ENCODE measurements around the gene PARD3. TPM values are rescaled to one million over a fixed set of nuclear protein-coding genes. Genes with fewer than 3 reads are reported as not detected.

PARD3 gene
- total RNA-seq, 2 donors from 2014 or later = 1.4 to 2.7 TPM

- Mint-ChIP-seq H3K36me3 (no peaks in the 10 kb centered on the region), H3K9me3 (no peaks in the 10 kb centered on the region), H3K27ac (no peak overlapping the region)
- DNase-seq (ENCODE audit: low spot score in 2 of 2) (no peak), ATAC-seq (no peak)
These were observed 340.4 kb downstream of the PARD3 start for GRCh38 chr10:34474555-34475273.

- DNase-seq (ENCODE audit: low spot score in 2 of 2) (no peak), ATAC-seq (no peak)
- Mint-ChIP-seq H3K27ac (no peak overlapping the region), H3K36me3 (no peaks in the 10 kb centered on the region), H3K9me3 (no peaks in the 10 kb centered on the region)
These were observed 341.1 kb downstream of the PARD3 start for GRCh38 chr10:34474009-34474376.

- ATAC-seq (no peak), DNase-seq (ENCODE audit: low spot score in 2 of 2) (no peak)
- no peaks in the 10 kb centered on the region for H3K9me3 Mint-ChIP-seq
- no peak overlapping the region for H3K27ac Mint-ChIP-seq
- H3K36me3 Mint-ChIP-seq = no peaks in the 10 kb centered on the region
These were observed 341.7 kb downstream of the PARD3 start for GRCh38 chr10:34473174-34474008.

GRCh38 chr10:34470307-34470706 lies 344.8 kb downstream of the PARD3 start:
- DNase-seq (ENCODE audit: low spot score in 2 of 2) = no peak
- Mint-ChIP-seq H3K27ac (no peak overlapping the region), H3K36me3 (no peaks in the 10 kb centered on the region), H3K9me3 (no peaks in the 10 kb centered on the region)
- ATAC-seq = no peak

GRCh38 chr10:34469446-34469845 lies 345.6 kb downstream of the PARD3 start:
- DNase-seq (ENCODE audit: low spot score in 2 of 2) (no peak), ATAC-seq (no peak)
- Mint-ChIP-seq H3K36me3 (no peaks in the 10 kb centered on the region), H3K27ac (no peak overlapping the region), H3K9me3 (no peaks in the 10 kb centered on the region)

GRCh38 chr10:34467902-34468301 lies 347.2 kb downstream of the PARD3 start:
- no peak for ATAC-seq
- no peaks in the 10 kb centered on the region for H3K36me3 Mint-ChIP-seq
- DNase-seq (ENCODE audit: low spot score in 2 of 2) = no peak
- H3K27ac Mint-ChIP-seq = no peak overlapping the region
- no peaks in the 10 kb centered on the region for H3K9me3 Mint-ChIP-seq

GRCh38 chr10:34467364-34467763 lies 347.7 kb downstream of the PARD3 start:
- Mint-ChIP-seq H3K27ac (no peak overlapping the region), H3K36me3 (no peaks in the 10 kb centered on the region), H3K9me3 (no peaks in the 10 kb centered on the region)
- ATAC-seq (no peak), DNase-seq (ENCODE audit: low spot score in 2 of 2) (no peak)

- Mint-ChIP-seq H3K27ac (no peak overlapping the region), H3K9me3 (no peaks in the 10 kb centered on the region), H3K36me3 (no peaks in the 10 kb centered on the region)
- ATAC-seq = no peak
- no peak for DNase-seq (ENCODE audit: low spot score in 2 of 2)
These were observed 349.4 kb downstream of the PARD3 start for GRCh38 chr10:34465678-34466077.

GRCh38 chr10:34464591-34464990 lies 350.5 kb downstream of the PARD3 start:
- Mint-ChIP-seq H3K27ac (no peak overlapping the region), H3K9me3 (no peaks in the 10 kb centered on the region), H3K36me3 (no peaks in the 10 kb centered on the region)
- ATAC-seq = no peak
- no peak for DNase-seq (ENCODE audit: low spot score in 2 of 2)

- no peak overlapping the region for H3K27ac Mint-ChIP-seq
- ATAC-seq = no peak
- H3K36me3 Mint-ChIP-seq = no peaks in the 10 kb centered on the region
- DNase-seq (ENCODE audit: low spot score in 2 of 2) = no peak
- no peaks in the 10 kb centered on the region for H3K9me3 Mint-ChIP-seq
These were observed 351.1 kb downstream of the PARD3 start for GRCh38 chr10:34464000-34464399.

GRCh38 chr10:34462993-34463392 lies 352.1 kb downstream of the PARD3 start:
- Mint-ChIP-seq H3K27ac (no peak overlapping the region), H3K36me3 (no peaks in the 10 kb centered on the region), H3K9me3 (no peaks in the 10 kb centered on the region)
- no peak for DNase-seq (ENCODE audit: low spot score in 2 of 2)
- no peak for ATAC-seq

- Mint-ChIP-seq H3K9me3 (no peaks in the 10 kb centered on the region), H3K36me3 (no peaks in the 10 kb centered on the region), H3K27ac (no peak overlapping the region)
- ATAC-seq (no peak), DNase-seq (ENCODE audit: low spot score in 2 of 2) (no peak)
These were observed 353.0 kb downstream of the PARD3 start for GRCh38 chr10:34462056-34462455.

- no peaks in the 10 kb centered on the region for H3K9me3 Mint-ChIP-seq
- no peak overlapping the region for H3K27ac Mint-ChIP-seq
- no peaks in the 10 kb centered on the region for H3K36me3 Mint-ChIP-seq
- ATAC-seq = no peak
- DNase-seq (ENCODE audit: low spot score in 2 of 2) = no peak
These were observed 360.4 kb downstream of the PARD3 start for GRCh38 chr10:34454590-34455261.

- Mint-ChIP-seq H3K9me3 (no peaks in the 10 kb centered on the region), H3K27ac (no peak overlapping the region), H3K36me3 (no peaks in the 10 kb centered on the region)
- DNase-seq (ENCODE audit: low spot score in 2 of 2) (no peak), ATAC-seq (no peak)
These were observed 365.3 kb downstream of the PARD3 start for GRCh38 chr10:34449836-34450235.

GRCh38 chr10:34446049-34446448 lies 369.0 kb downstream of the PARD3 start:
- no peaks in the 10 kb centered on the region for H3K36me3 Mint-ChIP-seq
- no peak for ATAC-seq
- DNase-seq (ENCODE audit: low spot score in 2 of 2) = no peak
- H3K27ac Mint-ChIP-seq = no peak overlapping the region
- H3K9me3 Mint-ChIP-seq = peaks cover 0 to 4% of the 10 kb centered on the region in 2 donors

GRCh38 chr10:34444223-34445183 lies 370.6 kb downstream of the PARD3 start:
- DNase-seq (ENCODE audit: low spot score in 2 of 2) (no peak), ATAC-seq (no peak)
- peaks cover 0 to 4% of the 10 kb centered on the region in 2 donors for H3K9me3 Mint-ChIP-seq
- H3K36me3 Mint-ChIP-seq = no peaks in the 10 kb centered on the region
- H3K27ac Mint-ChIP-seq = no peak overlapping the region

Data from activated naive CD4-positive, alpha-beta T cell treated with anti-CD3 and anti-CD28 coated beads, Interleukin-2, amount 50 U/mL, for 72 hours (primary cell).